Astrocyte (in vitro differentiated cells and primary cell): ENCODE data around the gene ZNF438. TPM values are rescaled to one million over a fixed set of nuclear protein-coding genes. Genes with fewer than 3 reads are reported as not detected.

Experiments
- DNase-seq: peaks from one replicate; pipeline ENCODE4 v3.0.0-alpha.2; 2010; ENCODE audit warnings: low read depth
- FAIRE-seq: peaks from 2 replicates; lab custom pipeline; 2011; peaks lifted over from hg19 to GRCh38; lab: Jason Lieb, UNC
- H2AFZ ChIP-seq: 2 replicates; pipeline ENCODE4 v1.6.0; 2012; ENCODE audit warnings: low read depth, low read length, inconsistent platforms
- H3K27ac ChIP-seq: 2 replicates; pipeline ENCODE4 v1.5.1; 2011; ENCODE audit warnings: low read depth, low read length, inconsistent platforms
- H3K27me3 ChIP-seq: 2 replicates; pipeline ENCODE4 v1.6.0; 2011; ENCODE audit warnings: low read length, inconsistent platforms; ENCODE audit not compliant: insufficient read depth
- H3K36me3 ChIP-seq: 2 replicates; pipeline ENCODE4 v1.5.1; 2011; ENCODE audit warnings: low read length, inconsistent platforms; ENCODE audit not compliant: insufficient read depth
- H3K4me1 ChIP-seq: 2 replicates; pipeline ENCODE4 v1.5.1; 2011; ENCODE audit warnings: low read length, inconsistent platforms; ENCODE audit not compliant: insufficient read depth
- H3K4me2 ChIP-seq: 2 replicates; pipeline ENCODE4 v1.6.0; 2012; ENCODE audit warnings: low read length, inconsistent platforms
- H3K4me3 ChIP-seq: 2 replicates; pipeline ENCODE4 v1.5.1; 2011; ENCODE audit warnings: low read depth, mild to moderate bottlenecking, low read length, inconsistent platforms; ENCODE audit not compliant: insufficient read depth
- H3K79me2 ChIP-seq: 2 replicates; pipeline ENCODE4 v1.6.0; 2012; ENCODE audit warnings: mild to moderate bottlenecking, low read length, inconsistent platforms; ENCODE audit not compliant: insufficient read depth
- H3K9ac ChIP-seq: 2 replicates; pipeline ENCODE4 v1.6.0; 2012; ENCODE audit warnings: mild to moderate bottlenecking, low read length, inconsistent platforms
- H3K9me3 ChIP-seq: 2 replicates; pipeline ENCODE4 v1.5.1; 2012; ENCODE audit warnings: low read depth, mild to moderate bottlenecking, low read length, inconsistent platforms; ENCODE audit not compliant: insufficient read depth
- H4K20me1 ChIP-seq: 2 replicates; pipeline ENCODE4 v1.6.0; 2012; ENCODE audit warnings: low read length, inconsistent platforms; ENCODE audit not compliant: insufficient read depth
- H3K27ac Mint-ChIP-seq: one replicate; pipeline ENCODE4 v1.8.0; 2021; ENCODE audit warnings: mild to moderate bottlenecking, mixed read lengths; ENCODE audit not compliant: unreplicated experiment
- H3K27me3 Mint-ChIP-seq: one replicate; pipeline ENCODE4 v1.8.0; 2021; ENCODE audit warnings: low read depth, mixed read lengths; ENCODE audit not compliant: unreplicated experiment
- H3K36me3 Mint-ChIP-seq: one replicate; pipeline ENCODE4 v1.8.0; 2021; ENCODE audit warnings: low read depth, mixed read lengths; ENCODE audit not compliant: unreplicated experiment
- H3K4me1 Mint-ChIP-seq: one replicate; pipeline ENCODE4 v1.8.0; 2021; ENCODE audit warnings: low read depth, mixed read lengths; ENCODE audit not compliant: unreplicated experiment
- H3K4me3 Mint-ChIP-seq: one replicate; pipeline ENCODE4 v1.8.0; 2021; ENCODE audit warnings: mild to moderate bottlenecking, moderate library complexity, mixed read lengths; ENCODE audit not compliant: unreplicated experiment
- H3K9me3 Mint-ChIP-seq: one replicate; pipeline ENCODE4 v1.8.0; 2021; ENCODE audit warnings: mild to moderate bottlenecking, mixed read lengths; ENCODE audit not compliant: unreplicated experiment
- CTCF ChIP-seq: IDR thresholded peaks from 2 replicates; pipeline ENCODE4 v1.5.1; 2011; ENCODE audit warnings: low read depth, mild to moderate bottlenecking, inconsistent platforms, low read length, moderate library complexity; ENCODE audit not compliant: insufficient read depth
- EZH2 ChIP-seq: IDR thresholded peaks from 2 replicates; pipeline ENCODE4 v1.6.1; 2012; ENCODE audit warnings: mild to moderate bottlenecking, low read length, inconsistent platforms; ENCODE audit not compliant: insufficient read depth
- total RNA-seq: library from RNA; stranded (reverse); gene quantifications from 2 replicates; pipeline ENCODE4 v1.2.1, GENCODE V29; 2021

ZNF438 gene
- total RNA-seq, 1 donor from 2014 or later: 2.2 TPM

- no peaks in the 10 kb centered on the region for H3K9me3 ChIP-seq
Measured at GRCh38 chr10:30804478-30805055, 227.1 kb downstream of the ZNF438 start.

GRCh38 chr10:30803892-30804322 is 227.8 kb downstream of the ZNF438 start:
- Histone ChIP-seq H4K20me1 (no peaks in the 10 kb centered on the region), H3K36me3 (no peaks in the 10 kb centered on the region), H3K79me2 (no peaks in the 10 kb centered on the region), H3K9me3 (no peaks in the 10 kb centered on the region), H3K9ac (no peak overlapping the region), H3K4me2 (no peak overlapping the region), H3K4me3 (no peak overlapping the region), H3K27ac (no peak overlapping the region), H3K4me1 (no peaks in the 10 kb centered on the region), H3K27me3 (no peaks in the 10 kb centered on the region), H2AFZ (no peak overlapping the region)
- no peak for TF ChIP-seq CTCF
- no peak for TF ChIP-seq EZH2
- FAIRE-seq (peak; percentile 64), DNase-seq (peak; percentile 70)
- Mint-ChIP-seq H3K9me3 (peaks cover 2% of the 10 kb centered on the region), H3K4me3 (no peak overlapping the region), H3K36me3 (no peaks in the 10 kb centered on the region), H3K4me1 (peaks cover 4% of the 10 kb centered on the region), H3K27ac (no peak overlapping the region), H3K27me3 (peaks cover 9% of the 10 kb centered on the region)

More at GRCh38 chr10:30804478-30805055, 227.1 kb downstream of the ZNF438 start:
- Mint-ChIP-seq H3K9me3 (peaks cover 2% of the 10 kb centered on the region), H3K36me3 (no peaks in the 10 kb centered on the region), H3K27ac (peak overlapping the region; percentile 36), H3K4me1 (peaks cover 4% of the 10 kb centered on the region), H3K4me3 (no peak overlapping the region), H3K27me3 (peaks cover 12% of the 10 kb centered on the region)
- TF ChIP-seq EZH2 (no peak), CTCF (no peak)
- H3K27me3 ChIP-seq: no peaks in the 10 kb centered on the region
- FAIRE-seq: no peak
- DNase-seq: peak; percentile 54
- no peak overlapping the region for H3K4me3 ChIP-seq
- H3K27ac ChIP-seq: no peak overlapping the region
- no peak overlapping the region for H3K4me2 ChIP-seq
- H3K36me3 ChIP-seq: no peaks in the 10 kb centered on the region
- no peak overlapping the region for H2AFZ ChIP-seq
- no peak overlapping the region for H3K9ac ChIP-seq
- no peaks in the 10 kb centered on the region for H3K4me1 ChIP-seq
- no peaks in the 10 kb centered on the region for H4K20me1 ChIP-seq
- H3K79me2 ChIP-seq: no peaks in the 10 kb centered on the region

- Histone ChIP-seq H3K27ac (no peak overlapping the region), H3K4me3 (no peak overlapping the region), H3K4me2 (no peak overlapping the region), H3K4me1 (no peaks in the 10 kb centered on the region), H2AFZ (no peak overlapping the region), H3K9ac (no peak overlapping the region), H3K79me2 (no peaks in the 10 kb centered on the region), H3K9me3 (no peaks in the 10 kb centered on the region), H3K27me3 (no peaks in the 10 kb centered on the region), H3K36me3 (no peaks in the 10 kb centered on the region), H4K20me1 (no peaks in the 10 kb centered on the region)
- H3K4me3 Mint-ChIP-seq: peak overlapping the region; percentile 42
- FAIRE-seq (peak; percentile 62), DNase-seq (no peak)
- H3K27me3 Mint-ChIP-seq: peaks cover 3% of the 10 kb centered on the region
- peaks cover 2% of the 10 kb centered on the region for H3K9me3 Mint-ChIP-seq
- no peaks in the 10 kb centered on the region for H3K36me3 Mint-ChIP-seq
- TF ChIP-seq EZH2 (no peak), CTCF (no peak)
- H3K27ac Mint-ChIP-seq: no peak overlapping the region
- peaks cover 4% of the 10 kb centered on the region for H3K4me1 Mint-ChIP-seq
Measured at GRCh38 chr10:30803058-30803457, 228.6 kb downstream of the ZNF438 start.
